ENCODE data around the gene PAQR8. TPM values are rescaled to one million over a fixed set of nuclear protein-coding genes. Genes with fewer than 3 reads are reported as not detected.
A peak's percentile ranks its signal among the peaks of the same experiment; 100 is the strongest.

PAQR8 gene
- total and polyA plus RNA-seq, 2 of the 13 experiments (the other 11 are each of a cell fraction or from before 2014, with no cell fraction given): 37.7 to 50.7 TPM

- TF ChIP-seq MEIS1 (CRISPR knock-in tag; IDR thresholded peaks at IDR 0.05; ENCODE audit: borderline replicate concordance) (no peak), ZNF274 (CRISPR knock-in tag; IDR thresholded peaks at IDR 0.05) (no peak), ZNF484 (CRISPR knock-in tag; IDR thresholded peaks at IDR 0.05; ENCODE audit: borderline replicate concordance, low read depth) (no peak), GFI1 (CRISPR knock-in tag; IDR thresholded peaks at IDR 0.05; ENCODE audit: borderline replicate concordance) (no peak), FOXA3 (CRISPR knock-in tag; IDR thresholded peaks at IDR 0.05) (peak; percentile 30; the same call in 1 of the 2 replicates), ZSCAN25 (CRISPR knock-in tag; IDR thresholded peaks at IDR 0.05) (no peak), HNF1A (IDR thresholded peaks at IDR 0.05; ENCODE audit: low read depth) (no peak), HNF1A (CRISPR knock-in tag; IDR thresholded peaks at IDR 0.05; ENCODE audit: borderline replicate concordance) (no peak), MYNN (CRISPR knock-in tag; IDR thresholded peaks at IDR 0.05; ENCODE audit: low read depth) (no peak), TEF (CRISPR knock-in tag; IDR thresholded peaks at IDR 0.05) (no peak), ZMYM2 (CRISPR knock-in tag; IDR thresholded peaks at IDR 0.05) (no peak), ZBTB25 (CRISPR knock-in tag; IDR thresholded peaks at IDR 0.05) (0 out of 2 replicates have a peak, but pooled peaks have one; percentile 37), ZBTB21 (CRISPR knock-in tag; IDR thresholded peaks at IDR 0.05) (no peak), SAP130 (CRISPR knock-in tag; IDR thresholded peaks at IDR 0.05; ENCODE audit: low read depth) (peak; percentile 80), ZNF205 (CRISPR knock-in tag; IDR thresholded peaks at IDR 0.05) (no peak), ZNF101 (CRISPR knock-in tag; IDR thresholded peaks at IDR 0.05; ENCODE audit: borderline replicate concordance, low read depth) (no peak), SOX5 (CRISPR knock-in tag; IDR thresholded peaks at IDR 0.05; ENCODE audit: borderline replicate concordance) (no peak), DPF2 (CRISPR knock-in tag; IDR thresholded peaks at IDR 0.05; ENCODE audit: borderline replicate concordance, low read depth) (no peak), ZMAT5 (CRISPR knock-in tag; IDR thresholded peaks at IDR 0.05; ENCODE audit: borderline replicate concordance, low read depth) (no peak), ZMYM3 (CRISPR knock-in tag; IDR thresholded peaks at IDR 0.05) (no peak), TRAFD1 (CRISPR knock-in tag; IDR thresholded peaks at IDR 0.05; ENCODE audit: borderline replicate concordance) (no peak), ZNF496 (CRISPR knock-in tag; IDR thresholded peaks at IDR 0.05; ENCODE audit: insufficient replicate concordance) (no peak)
Measured at GRCh38 chr6:52390361-52390727, 28.4 kb downstream of the PAQR8 start (continued).
